Lower leg skin (tissue), 3 donors: ENCODE data around the gene RMND5B.

Source experiments
- CTCF ChIP-seq, 3 donors: fragments of 450-650 bp; IDR thresholded peaks; one replicate each; pipeline ENCODE4 v1.5.1; 2016; ENCODE audit warnings: antibody characterized with exemption in 3 of 3, mild to moderate bottlenecking in 3 of 3, moderate library complexity in 2 of 3
- POLR2A ChIP-seq, 2 donors: fragments of 450-650 bp; IDR thresholded peaks; one replicate each; pipeline ENCODE4 v1.6.1; 2016 to 2017; ENCODE audit warnings: antibody characterized with exemption in 2 of 2, mild to moderate bottlenecking in 1 of 2, moderate library complexity in 1 of 2

GRCh38 chr5:178198706-178199105 lies 67.9 kb downstream of the RMND5B start:
- TF ChIP-seq CTCF (IDR thresholded peaks at IDR 0.05), result no peak
- no peak for TF ChIP-seq POLR2A (IDR thresholded peaks at IDR 0.05)
